NCI-H1436 (cell line): ENCODE results near the gene OR8G5.

Experiments
- DNase-seq: peaks from one replicate; lab custom pipeline; 2025; lab: John Stamatoyannopoulos, UW

The OR8G5 gene

GRCh38 chr11:124285610-124286344 lies 29.6 kb downstream of the OR8G5 start:
- no peak for DNase-seq

- no peak for DNase-seq
Measured at GRCh38 chr11:124294687-124295086, 38.5 kb downstream of the OR8G5 start.

- DNase-seq: no peak
Measured at GRCh38 chr11:124296016-124296415, 39.8 kb downstream of the OR8G5 start.

- no peak for DNase-seq
Measured at GRCh38 chr11:124297921-124298320, 41.7 kb downstream of the OR8G5 start.

GRCh38 chr11:124301548-124301947 lies 45.4 kb downstream of the OR8G5 start:
- no peak for DNase-seq

GRCh38 chr11:124302347-124303125 lies 46.4 kb downstream of the OR8G5 start:
- DNase-seq: no peak

GRCh38 chr11:124307093-124307492 lies 50.9 kb downstream of the OR8G5 start:
- no peak for DNase-seq

GRCh38 chr11:124310721-124311120 lies 54.5 kb downstream of the OR8G5 start:
- DNase-seq: no peak

- no peak for DNase-seq
Measured at GRCh38 chr11:124311269-124311668, 55.1 kb downstream of the OR8G5 start.

- DNase-seq: no peak
Measured at GRCh38 chr11:124311670-124312069, 55.5 kb downstream of the OR8G5 start.

GRCh38 chr11:124313131-124313530 lies 57.0 kb downstream of the OR8G5 start:
- no peak for DNase-seq

- DNase-seq: no peak
Measured at GRCh38 chr11:124313849-124314248, 57.7 kb downstream of the OR8G5 start, which contains the start of gene OR8D1. Gene OR8D1 (minus strand): TSS chr11:124313949. CDS start chr11:124310766, 3,183 bp downstream.

GRCh38 chr11:124315052-124315451 lies 58.9 kb downstream of the OR8G5 start:
- no peak for DNase-seq
